Gastrocnemius medialis (tissue), 4 donors: ENCODE results near the gene RAN. TPM values are rescaled to one million over a fixed set of nuclear protein-coding genes. Genes with fewer than 3 reads are reported as not detected.
"Not testable (repeated sequence)": the region's sequence is repeated elsewhere in the genome, so short reads cannot be mapped to it uniquely, and the experiment has no call there.

ENCODE experiments used
- ATAC-seq, 2 donors: fragments of 150-250 bp; one replicate each; pipeline ENCODE4 v1.9.1; 2016
- DNase-seq, 2 donors: peaks; one replicate each; pipeline ENCODE4 v3.0.0-alpha.2; 2019
- H3K27ac ChIP-seq, 4 donors: fragments of 200-600 bp; sonication (generic); 1 replicate in 1 of 4; 2 replicates in 3 of 4; pipeline ENCODE4 v1.5.1; 2016 to 2018; ENCODE audit warnings: mild to moderate bottlenecking in 2 of 4, moderate library complexity in 1 of 4
- H3K27me3 ChIP-seq, 3 donors: fragments of 200-600 bp; sonication (generic) in 2 of 3; 1 replicate in 1 of 3; 2 replicates in 2 of 3; pipeline versions ENCODE4 v1.5.1 to v1.6.0; 2016 to 2019; ENCODE audit warnings: mild to moderate bottlenecking in 1 of 3, moderate library complexity in 1 of 3
- H3K36me3 ChIP-seq, 2 donors: fragments of 200-600 bp; sonication (generic) in 1 of 2; one replicate each; pipeline ENCODE4 v1.5.1; 2017 to 2018
- H3K4me1 ChIP-seq, 2 donors: fragments of 200-600 bp; sonication (generic) in 1 of 2; one replicate each; pipeline ENCODE4 v1.5.1; 2016 to 2017; ENCODE audit warnings: mild to moderate bottlenecking in 2 of 2
- H3K4me3 ChIP-seq, 4 donors: fragments of 200-600 bp; sonication (generic) in 3 of 4; 1 replicate in 1 of 4; 2 replicates in 3 of 4; pipeline ENCODE4 v1.5.1; 2016 to 2019; ENCODE audit warnings: mild to moderate bottlenecking in 2 of 4
- H3K9me3 ChIP-seq, 3 donors: fragments of 200-600 bp; sonication (generic) in 2 of 3; 1 replicate in 1 of 3; 2 replicates in 2 of 3; pipeline ENCODE4 v1.5.1; 2016 to 2019
- CTCF ChIP-seq, 5 experiments: fragments of 450-650 bp in 3 of 5; fragments of 200-600 bp in 2 of 5; sonication (generic) in 2 of 5; IDR thresholded peaks in 4 of 5; conservative IDR thresholded peaks in 1 of 5; 1 replicate in 4 of 5; 2 replicates in 1 of 5; pipeline ENCODE4 v1.5.1; 2016 to 2019; ENCODE audit warnings: antibody characterized with exemption in 5 of 5, mild to moderate bottlenecking in 3 of 5, moderate library complexity in 3 of 5
- POLR2A ChIP-seq, 2 donors: fragments of 450-650 bp; IDR thresholded peaks; one replicate each; pipeline ENCODE4 v1.6.1; 2017; ENCODE audit warnings: antibody characterized with exemption in 2 of 2, mild to moderate bottlenecking in 2 of 2, moderate library complexity in 2 of 2
- in situ Hi-C, 4 donors: fragments of 200-750 bp; cut with MboI; loops; one replicate each; pipeline versions ENCODE4 v1.15.0 to v1.8.0; 2017; ENCODE audit warnings: low sequenced_read_pairs in 4 of 4
- intact Hi-C: fragments of 100-400 bp; cut with DNase I; formaldehyde crosslinking; loops from one replicate; pipeline ENCODE4 v1.15.1; 2023; ENCODE audit warnings: low total_unique reads
- total RNA-seq, 4 donors: library from RNA; depleted of rRNA; stranded (reverse); fragments of >200 nt; gene quantifications; one replicate each; pipeline versions ENCODE4 v1.1.0 to v1.2.3, GENCODE V29; 2016

Gene RAN
- total RNA-seq, 4 donors from 2014 or later, result 125 to 299 (median 197) TPM

- in situ Hi-C loops, result loop anchor here in 2 of 4 donors (25.0 kb wide), 1 partner anchor 233 kb away; no protein-coding TSS in a partner anchor
- no peak overlapping the region for H3K27ac ChIP-seq
These were observed 32.2 kb downstream of the RAN start for GRCh38 chr12:130904064-130904463.

GRCh38 chr12:130904936-130905455 lies 33.1 kb downstream of the RAN start:
- H3K36me3 ChIP-seq, ATAC-seq, H3K27me3 ChIP-seq, DNase-seq, H3K4me1 ChIP-seq, H3K4me3 ChIP-seq, H3K27ac ChIP-seq, intact Hi-C loops, H3K9me3 ChIP-seq: not testable (repeated sequence)
- in situ Hi-C loops, result loop anchor here in 2 of 4 donors (25.0 kb wide), 1 partner anchor 232 kb away; no protein-coding TSS in a partner anchor

More at GRCh38 chr12:130904064-130904463, 32.2 kb downstream of the RAN start:
- intact Hi-C loops, result no loop called here
- no peaks in the 10 kb centered on the region for H3K4me1 ChIP-seq
- peaks cover 0 to 4% (median 0%) of the 10 kb centered on the region in 3 donors for H3K27me3 ChIP-seq
- no peaks in the 10 kb centered on the region for H3K9me3 ChIP-seq
- DNase-seq (no peak), ATAC-seq (no peak)
- TF ChIP-seq POLR2A (IDR thresholded peaks at IDR 0.05), result no peak
- TF ChIP-seq CTCF (IDR thresholded peaks at IDR 0.05 in 4 of 5, conservative IDR thresholded peaks at IDR 0.05 in 1 of 5), result no peak
- no peaks in the 10 kb centered on the region for H3K36me3 ChIP-seq
- H3K4me3 ChIP-seq, result no peak overlapping the region

GRCh38 chr12:130909111-130909510 lies 37.2 kb downstream of the RAN start:
- ATAC-seq (no peak), DNase-seq (no peak)
- Histone ChIP-seq H3K4me1 (no peaks in the 10 kb centered on the region), H3K9me3 (peaks cover 0 to 8% (median 0%) of the 10 kb centered on the region in 3 donors), H3K27me3 (no peaks in the 10 kb centered on the region), H3K4me3 (no peak overlapping the region), H3K27ac (no peak overlapping the region), H3K36me3 (no peaks in the 10 kb centered on the region)
- in situ Hi-C loops, result loop anchor here in 2 of 4 donors (25.0 kb wide), 1 partner anchor 228 kb away; no protein-coding TSS in a partner anchor
- intact Hi-C loops, result no loop called here
- no peak for TF ChIP-seq POLR2A (IDR thresholded peaks at IDR 0.05)
- no peak for TF ChIP-seq CTCF (IDR thresholded peaks at IDR 0.05 in 4 of 5, conservative IDR thresholded peaks at IDR 0.05 in 1 of 5)

GRCh38 chr12:130911193-130911592 lies 39.3 kb downstream of the RAN start:
- no peaks in the 10 kb centered on the region for H3K36me3 ChIP-seq
- in situ Hi-C loops (loop anchor here in 3 of 4 donors (10.0 to 25.0 kb wide), 2 partner anchors 224 to 226 kb away; no protein-coding TSS in a partner anchor), intact Hi-C loops (no loop called here)
- H3K27me3 ChIP-seq, result peaks cover 3 to 4% (median 4%) of the 10 kb centered on the region in 3 donors
- H3K4me3 ChIP-seq, result peak overlapping the region in 1 of 4 donors; percentile 13
- ATAC-seq (no peak), DNase-seq (no peak)
- no peak overlapping the region for H3K27ac ChIP-seq
- H3K9me3 ChIP-seq, result peaks cover 0 to 8% (median 0%) of the 10 kb centered on the region in 3 donors
- H3K4me1 ChIP-seq, result peaks cover 0 to 3% of the 10 kb centered on the region in 2 donors
- no peak for TF ChIP-seq CTCF (IDR thresholded peaks at IDR 0.05 in 4 of 5, conservative IDR thresholded peaks at IDR 0.05 in 1 of 5)
- no peak for TF ChIP-seq POLR2A (IDR thresholded peaks at IDR 0.05)

GRCh38 chr12:130911933-130912332 lies 40.1 kb downstream of the RAN start:
- DNase-seq (no peak), ATAC-seq (no peak)
- no peaks in the 10 kb centered on the region for H3K36me3 ChIP-seq
- peaks cover 0 to 8% (median 0%) of the 10 kb centered on the region in 3 donors for H3K9me3 ChIP-seq
- in situ Hi-C loops (loop anchor here in 3 of 4 donors (10.0 to 25.0 kb wide), 2 partner anchors 223 to 225 kb away; no protein-coding TSS in a partner anchor), intact Hi-C loops (no loop called here)
- TF ChIP-seq POLR2A (IDR thresholded peaks at IDR 0.05) (no peak), CTCF (IDR thresholded peaks at IDR 0.05 in 4 of 5, conservative IDR thresholded peaks at IDR 0.05 in 1 of 5) (no peak)
- H3K4me3 ChIP-seq, result peak overlapping the region in 1 of 4 donors; percentile 13
- no peak overlapping the region for H3K27ac ChIP-seq
- H3K4me1 ChIP-seq, result peaks cover 0 to 3% of the 10 kb centered on the region in 2 donors
- peaks cover 4 to 7% (median 7%) of the 10 kb centered on the region in 3 donors for H3K27me3 ChIP-seq
